ENCODE measurements around the gene C20orf173. TPM values are rescaled to one million over a fixed set of nuclear protein-coding genes. Genes with fewer than 3 reads are reported as not detected.

The C20orf173 gene
- total RNA-seq, 1 experiment from 2014 or later = not detected

- Histone ChIP-seq H3K27me3 (ENCODE audit: insufficient read depth, low read length) (no peaks in the 10 kb centered on the region), H3K4me3 (replicated peaks in 1 of 2; ENCODE audit: low read depth in 1 of 2, low read length in 2 of 2) (no peak overlapping the region), H3K9ac (ENCODE audit: low read length) (no peak overlapping the region), H3K9me3 (ENCODE audit: control insufficient read depth in 1 of 2, insufficient read depth in 1 of 2, low read depth in 1 of 2, low read length in 2 of 2) (0 out of 4 replicates have a peak, but pooled peaks cover 0 to 5% of the 10 kb centered on the region in 2 experiments), H3K27ac (ENCODE audit: low read depth, low read length) (no peak overlapping the region), H3K9me2 (ENCODE audit: insufficient read depth) (no peaks in the 10 kb centered on the region), H3K36me3 (ENCODE audit: control insufficient read depth in 1 of 2, insufficient read depth in 2 of 2, low read length in 2 of 2) (peaks cover 34 to 50% of the 10 kb centered on the region in 2 experiments), H3K4me1 (ENCODE audit: control insufficient read depth in 1 of 2, insufficient read depth in 2 of 2, low read length in 2 of 2) (no peaks in the 10 kb centered on the region), H3K79me2 (ENCODE audit: insufficient read depth, low read length) (no peaks in the 10 kb centered on the region), H2AFZ (ENCODE audit: low read depth, low read length, poor library complexity, severe bottlenecking) (no peak overlapping the region), H4K20me1 (ENCODE audit: insufficient read depth) (no peaks in the 10 kb centered on the region), H3K4me2 (ENCODE audit: low read length) (no peak overlapping the region)
- RAD21 ChIA-PET (ENCODE audit: low non-redundant PET in 1 of 2, low total read pairs in 2 of 2, uncharacterized antibody in 2 of 2, unreplicated experiment in 2 of 2) = no interaction called here
- CTCF ChIA-PET = interaction anchor here (1.4 kb wide), 1 partner anchor 18 kb away, joined by 3 read pairs; no protein-coding TSS in a partner anchor
- intact Hi-C loops (cut with micrococcal nuclease) = no loop called here
- TSS peak; percentile 41 for BruUV-seq (replicated peaks)
- DNase-seq (ENCODE audit: low read depth, low spot score) (no peak), ATAC-seq (no peak)
- TF ChIP-seq EZH2phosphoT487 (IDR thresholded peaks at IDR 0.05; ENCODE audit: borderline replicate concordance) (no peak), ATF3 (IDR thresholded peaks at IDR 0.05) (no peak), RAD21 (IDR thresholded peaks at IDR 0.05; ENCODE audit: low read depth) (no peak), ZNF274 (IDR thresholded peaks at IDR 0.05; ENCODE audit: low read depth, low read length) (no peak), CBX3 (IDR thresholded peaks at IDR 0.05; ENCODE audit: low read depth) (no peak), SIN3A (IDR thresholded peaks at IDR 0.05; ENCODE audit: low read depth) (no peak), TCF7L2 (IDR thresholded peaks at IDR 0.05; ENCODE audit: borderline replicate concordance, extremely low read depth, insufficient read depth, insufficient read length) (no peak), ELF1 (IDR thresholded peaks at IDR 0.05; ENCODE audit: borderline replicate concordance, low read depth) (no peak), JUND (IDR thresholded peaks at IDR 0.05) (no peak), MAX (IDR thresholded peaks at IDR 0.05) (no peak), SP1 (IDR thresholded peaks at IDR 0.05; ENCODE audit: low read depth) (no peak), CEBPB (IDR thresholded peaks at IDR 0.05; ENCODE audit: low read depth) (no peak), CTCF (IDR thresholded peaks at IDR 0.05 in 2 of 3, conservative IDR thresholded peaks at IDR 0.05 in 1 of 3; ENCODE audit: borderline replicate concordance in 1 of 3, insufficient read depth in 1 of 3, low read depth in 2 of 3, low read length in 2 of 3) (no peak), YY1 (IDR thresholded peaks at IDR 0.05; ENCODE audit: extremely low read depth, insufficient replicate concordance, low read depth, low read length) (no peak), EGR1 (IDR thresholded peaks at IDR 0.05; ENCODE audit: low read depth) (no peak), REST (IDR thresholded peaks at IDR 0.05; ENCODE audit: low read depth) (no peak), POLR2A (IDR thresholded peaks at IDR 0.05; ENCODE audit: borderline replicate concordance, extremely low read depth, insufficient read depth, insufficient read length) (no peak)
- POLR2A ChIA-PET = no interaction called here
Measured at GRCh38 chr20:35479798-35480197, 49.7 kb downstream of the C20orf173 start.

Measured in HCT116 (cell line).